HG03097 (cell line): ENCODE data around the gene NEU4.
"Not testable (repeated sequence)": the region's sequence is repeated elsewhere in the genome, so short reads cannot be mapped to it uniquely, and the experiment has no call there.

ENCODE experiments used
- ATAC-seq: cut with Tn5 transposase; IDR thresholded peaks from one replicate; pipeline ENCODE4 v1.9.1; 2021; ENCODE audit not compliant: unreplicated experiment, low FRiP score

The NEU4 gene

GRCh38 chr2:241808721-241809382, at the start of gene NEU4:
TSS of gene NEU4 (plus strand) at chr2:241809193. CDS start at chr2:241814485, 5,292 bp downstream.
- ATAC-seq, result no peak

- not testable (repeated sequence) for ATAC-seq
Measured at GRCh38 chr2:241759893-241760292, 49.1 kb upstream of the NEU4 start.

- ATAC-seq, result no peak
Measured at GRCh38 chr2:241760301-241760771, 48.7 kb upstream of the NEU4 start.

- ATAC-seq, result no peak
Measured at GRCh38 chr2:241762321-241762932, 46.6 kb upstream of the NEU4 start.

- ATAC-seq, result no peak
Measured at GRCh38 chr2:241762933-241763369, 46.0 kb upstream of the NEU4 start.

GRCh38 chr2:241763551-241764274, 45.3 kb upstream of the NEU4 start:
- no peak for ATAC-seq

- no peak for ATAC-seq
Measured at GRCh38 chr2:241764275-241765241, 44.4 kb upstream of the NEU4 start.

GRCh38 chr2:241767464-241768250, 41.3 kb upstream of the NEU4 start:
- no peak for ATAC-seq

GRCh38 chr2:241768251-241768711, 40.7 kb upstream of the NEU4 start:
- no peak for ATAC-seq

GRCh38 chr2:241768850-241769249, 40.1 kb upstream of the NEU4 start:
- ATAC-seq, result no peak

- no peak for ATAC-seq
Measured at GRCh38 chr2:241769819-241770184, 39.2 kb upstream of the NEU4 start.

GRCh38 chr2:241770185-241770935, 38.6 kb upstream of the NEU4 start:
- no peak for ATAC-seq

- no peak for ATAC-seq
Measured at GRCh38 chr2:241770936-241771285, 38.1 kb upstream of the NEU4 start.

- no peak for ATAC-seq
Measured at GRCh38 chr2:241771286-241772062, 37.5 kb upstream of the NEU4 start.

GRCh38 chr2:241772063-241772499, 36.9 kb upstream of the NEU4 start:
- ATAC-seq, result no peak

GRCh38 chr2:241773511-241774418, 35.2 kb upstream of the NEU4 start:
- no peak for ATAC-seq
